Measurements from ENCODE around the gene CD7. TPM values are rescaled to one million over a fixed set of nuclear protein-coding genes. Genes with fewer than 3 reads are reported as not detected.

CD7 gene
- total and polyA plus RNA-seq, 2 donors (not counting 1 experiment from before 2014, with no cell fraction given) = 0.67 to 1.3 TPM

DNA sequence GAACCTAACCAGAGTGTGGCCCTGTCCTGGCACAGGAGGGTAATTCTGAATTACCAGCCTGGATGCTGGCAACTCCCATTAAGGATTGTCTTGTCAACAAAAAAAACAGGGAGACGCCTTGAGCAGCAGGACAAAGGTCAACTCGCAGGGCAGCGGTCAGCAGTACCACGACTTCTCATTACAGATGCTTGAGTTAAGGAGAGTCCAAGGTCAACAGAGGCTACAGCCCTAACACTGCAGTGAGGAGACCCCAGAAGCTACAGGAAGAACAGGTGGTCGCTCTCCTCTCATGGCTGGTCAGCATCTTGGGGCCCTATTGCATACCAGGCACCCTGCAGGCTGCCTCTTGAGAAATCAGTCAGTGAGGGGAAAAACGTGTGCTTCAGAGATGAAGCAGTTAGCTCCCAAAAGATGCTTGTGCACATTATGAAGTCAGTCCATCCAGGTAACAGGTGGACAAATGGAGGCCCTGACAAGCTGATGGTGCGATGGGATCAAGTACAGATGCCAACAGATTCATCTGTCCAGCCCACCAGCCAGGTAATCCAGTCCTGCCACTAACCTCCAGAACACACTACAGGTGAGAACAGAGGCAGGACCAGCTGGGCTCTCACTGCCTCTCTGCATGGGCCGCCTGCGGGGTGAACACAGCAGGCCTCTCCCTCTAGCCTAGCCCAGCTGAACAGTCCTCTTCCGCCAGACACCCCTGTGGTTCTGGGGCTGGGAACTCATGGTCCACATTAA, 48.1 kb downstream of the CD7 start:
- no peak for ATAC-seq (ENCODE audit: low read depth)
- intact Hi-C loops (cut with micrococcal nuclease) = no loop called here
- Mint-ChIP-seq H3K4me1 (peaks cover 65% of the 10 kb centered on the region), H3K27ac (peak overlapping the region; percentile 20), H3K27me3 (no peaks in the 10 kb centered on the region), H3K9me3 (ENCODE audit: insufficient read depth) (no peaks in the 10 kb centered on the region), H3K4me3 (peak overlapping the region; percentile 3)
- Histone ChIP-seq H3K79me2 (ENCODE audit: control insufficient read depth, insufficient read depth, low read length) (peaks cover 99% of the 10 kb centered on the region), H3K27me3 (replicated peaks in 1 of 4; ENCODE audit: control extremely low read depth in 1 of 4, control insufficient read depth in 3 of 4, insufficient read depth in 4 of 4, low read length in 3 of 4) (no peaks in the 10 kb centered on the region), H3K9me3 (ENCODE audit: control extremely low read depth in 1 of 3, control insufficient read depth in 2 of 3, insufficient read depth in 1 of 3, low read length in 2 of 3) (no peaks in the 10 kb centered on the region), H3K9ac (ENCODE audit: low read length) (no peak overlapping the region), H3K4me3 (ENCODE audit: control extremely low read depth in 1 of 5, extremely low read depth in 1 of 5, insufficient read depth in 1 of 5, low read depth in 2 of 5, low read length in 4 of 5) (no peak overlapping the region), H3K4me1 (ENCODE audit: control insufficient read depth in 2 of 2, insufficient read depth in 2 of 2, low read length in 2 of 2) (peaks cover 30 to 58% of the 10 kb centered on the region in 2 donors), H2AFZ (ENCODE audit: insufficient read depth, low read depth, low read length, poor library complexity, severe bottlenecking) (no peak overlapping the region), H3K27ac (ENCODE audit: low read length in 2 of 2) (no peak overlapping the region), H3K36me3 (replicated peaks in 1 of 2; ENCODE audit: control extremely low read depth in 1 of 2, control insufficient read depth in 1 of 2, extremely low read depth in 1 of 2, insufficient read depth in 2 of 2, low read length in 1 of 2) (peaks cover 3 to 72% of the 10 kb centered on the region in 2 experiments), H4K20me1 (ENCODE audit: control insufficient read depth, insufficient read depth, low read length, poor library complexity, severe bottlenecking) (peaks cover 88% of the 10 kb centered on the region), H3K4me2 (replicated peaks; ENCODE audit: low read depth, low read length, poor library complexity, severe bottlenecking) (no peak overlapping the region)
- POLR2A ChIA-PET = no interaction called here
- 93% methylated on average over 9 of the region's 10 CpGs for WGBS (ENCODE audit: insufficient coverage)
- no peak for TF ChIP-seq EZH2 (IDR thresholded peaks at IDR 0.05; ENCODE audit: borderline replicate concordance, insufficient read depth, low read depth, low read length, poor library complexity, severe bottlenecking)
- no peak for TF ChIP-seq CTCF (IDR thresholded peaks at IDR 0.05)
- CTCF ChIA-PET = interaction anchor here (3.1 kb wide), 1 partner anchor 30 kb away, joined by 14 read pairs; no protein-coding TSS in a partner anchor
- DNase-seq = no peak
